Measurements from ENCODE around the gene CA5A. TPM values are rescaled to one million over a fixed set of nuclear protein-coding genes. Genes with fewer than 3 reads are reported as not detected.
A peak's percentile ranks its signal among the peaks of the same experiment; 100 is the strongest.
"Not testable (repeated sequence)": the region's sequence is repeated elsewhere in the genome, so short reads cannot be mapped to it uniquely, and the experiment has no call there.

CA5A gene
- total RNA-seq, 2 donors from 2014 or later: not detected

DNA sequence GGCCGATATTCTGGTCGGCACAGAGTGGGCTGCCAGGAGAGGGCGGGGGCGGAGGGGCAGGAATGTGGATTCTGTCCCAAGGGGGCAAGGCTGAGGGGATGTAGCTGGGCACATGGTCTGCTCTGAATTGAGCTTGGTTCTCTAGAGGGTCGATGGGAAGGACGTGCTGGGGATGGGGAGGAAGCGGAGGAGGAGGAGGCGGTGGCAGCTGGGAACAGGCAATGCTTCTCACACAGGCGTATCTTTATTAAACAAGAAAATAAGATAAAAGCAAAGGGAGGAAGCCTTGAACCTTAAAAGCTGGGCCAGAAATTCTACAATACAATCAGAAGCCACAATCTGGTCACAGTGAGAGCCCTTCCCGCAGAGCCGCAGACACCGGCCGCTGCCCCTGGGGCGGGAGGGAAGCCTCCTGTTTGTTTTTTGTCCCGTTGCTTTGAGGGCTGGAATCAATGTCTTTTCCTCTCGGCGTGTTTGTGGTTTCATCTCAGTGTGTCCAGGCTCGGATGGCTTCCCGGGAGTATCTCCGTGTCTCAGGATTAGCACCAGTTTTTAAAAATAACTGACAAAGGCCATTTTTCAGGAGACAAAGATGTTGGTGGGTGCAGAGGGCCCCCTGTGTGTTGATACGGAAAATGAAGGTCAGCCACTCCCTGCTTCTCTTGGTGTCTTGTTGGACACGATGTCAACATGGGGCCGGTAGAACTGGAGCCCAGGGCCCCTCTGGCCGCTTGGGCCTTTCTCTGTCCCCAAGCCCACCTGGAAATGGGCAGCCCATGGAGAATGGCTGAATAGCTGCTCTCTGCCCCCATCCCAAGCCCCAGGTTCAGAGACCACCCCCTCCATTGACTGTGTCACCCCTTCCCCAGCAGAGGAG is 54.8 kb downstream of the CA5A start:
- peak in 1 of 2 donors; percentile 30 for ATAC-seq
- intact Hi-C loops (cut with DNase I): no loop called here
- DNase-seq: no peak

DNA sequence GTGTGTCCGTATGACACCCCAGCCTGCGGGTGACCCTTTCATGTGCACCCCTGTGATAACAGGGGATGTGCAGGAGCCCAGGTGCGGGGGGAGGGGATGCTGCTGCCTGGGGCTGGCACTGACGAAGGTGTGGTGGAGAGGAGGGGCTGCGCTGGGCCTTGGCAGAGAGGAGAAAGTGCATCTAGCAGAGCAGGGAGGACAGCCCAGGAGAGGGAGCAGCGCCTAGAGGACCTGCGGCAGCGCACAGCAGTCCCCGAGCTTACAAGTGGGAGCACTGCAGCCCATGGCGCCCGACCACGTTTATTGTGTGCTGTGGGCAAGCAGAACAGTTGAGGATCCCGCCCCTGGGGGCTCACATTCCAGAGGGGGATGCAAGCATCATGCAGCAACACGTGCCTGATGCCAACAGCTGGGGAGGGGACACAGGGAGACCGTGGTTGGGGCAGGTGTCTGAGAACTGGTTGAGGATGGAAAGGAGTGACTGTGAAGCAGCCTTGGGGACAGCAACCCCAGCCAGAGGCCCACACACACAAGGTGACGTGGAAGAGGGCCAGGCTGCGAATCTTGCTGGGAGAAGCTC is 56.1 kb downstream of the CA5A start:
- DNase-seq (no peak), ATAC-seq (no peak)
- intact Hi-C loops (cut with DNase I): no loop called here

GRCh38 chr16:87879411-87880013 is 56.8 kb downstream of the CA5A start:
- intact Hi-C loops (cut with DNase I); DNase-seq; ATAC-seq: not testable (repeated sequence)

DNA sequence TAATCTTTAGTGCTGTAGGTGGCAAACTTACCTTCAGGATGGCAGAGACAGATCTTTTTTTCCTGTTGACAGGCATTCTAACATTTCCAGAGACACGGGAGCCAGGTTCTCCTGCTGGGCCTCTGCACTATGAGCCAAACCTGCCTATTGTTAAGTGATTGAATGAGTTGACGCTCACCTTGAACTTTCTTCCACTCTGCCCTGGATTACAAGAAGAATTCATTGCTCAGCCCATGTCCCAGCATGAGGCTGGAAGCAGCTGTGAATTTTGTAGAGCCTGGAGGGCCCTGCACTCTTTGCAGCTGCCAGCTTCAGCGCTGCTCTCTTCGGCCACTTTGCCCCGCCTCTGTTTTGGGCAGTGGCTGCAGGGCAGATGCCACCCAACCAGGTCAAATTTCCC is 57.6 kb downstream of the CA5A start:
- ATAC-seq: no peak
- no peak for DNase-seq
- intact Hi-C loops (cut with DNase I): no loop called here

- no peak for DNase-seq
- no peak for ATAC-seq
- intact Hi-C loops (cut with DNase I): no loop called here
Measured at GRCh38 chr16:87877942-87878507, 58.3 kb downstream of the CA5A start.

DNA sequence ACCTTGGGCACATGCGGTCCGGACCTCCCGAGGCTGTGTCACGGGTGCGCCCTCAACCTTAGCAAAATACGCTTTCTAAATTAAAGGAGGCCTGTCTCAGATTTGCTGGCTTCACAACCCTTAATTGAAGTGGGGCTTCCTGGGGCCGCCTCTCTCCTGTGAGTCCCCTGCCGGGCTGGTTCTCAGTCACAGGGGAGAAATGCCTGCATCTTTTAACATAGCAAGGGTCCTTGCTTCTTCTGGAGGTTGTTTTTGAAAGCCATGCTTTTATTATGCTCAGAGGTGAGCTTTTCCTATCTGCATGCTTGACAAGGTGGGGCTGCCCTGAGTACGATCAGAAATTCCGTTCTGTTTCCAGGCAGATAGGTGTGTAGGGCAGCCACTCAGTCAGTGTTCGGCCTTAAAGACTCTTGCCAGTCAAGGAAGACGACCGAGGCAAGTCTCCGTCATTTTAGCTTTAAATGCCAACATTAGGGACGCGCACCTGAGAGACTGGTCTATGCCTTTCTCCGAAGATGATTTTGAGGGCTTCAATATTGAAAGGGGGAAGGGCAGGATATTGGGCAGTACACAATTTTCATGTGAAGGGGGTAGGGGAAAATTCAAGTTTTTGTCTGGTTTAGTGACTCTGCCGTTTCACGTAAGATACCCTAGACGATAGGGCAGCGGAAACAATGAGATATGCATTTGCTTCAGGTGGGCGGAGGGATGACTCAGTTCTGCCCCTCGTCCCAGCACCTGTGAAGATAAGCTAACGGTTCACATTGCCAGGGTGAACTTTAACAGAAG is 61.5 kb downstream of the CA5A start:
- no peak for ATAC-seq
- no peak for DNase-seq
- intact Hi-C loops (cut with DNase I): no loop called here

DNA sequence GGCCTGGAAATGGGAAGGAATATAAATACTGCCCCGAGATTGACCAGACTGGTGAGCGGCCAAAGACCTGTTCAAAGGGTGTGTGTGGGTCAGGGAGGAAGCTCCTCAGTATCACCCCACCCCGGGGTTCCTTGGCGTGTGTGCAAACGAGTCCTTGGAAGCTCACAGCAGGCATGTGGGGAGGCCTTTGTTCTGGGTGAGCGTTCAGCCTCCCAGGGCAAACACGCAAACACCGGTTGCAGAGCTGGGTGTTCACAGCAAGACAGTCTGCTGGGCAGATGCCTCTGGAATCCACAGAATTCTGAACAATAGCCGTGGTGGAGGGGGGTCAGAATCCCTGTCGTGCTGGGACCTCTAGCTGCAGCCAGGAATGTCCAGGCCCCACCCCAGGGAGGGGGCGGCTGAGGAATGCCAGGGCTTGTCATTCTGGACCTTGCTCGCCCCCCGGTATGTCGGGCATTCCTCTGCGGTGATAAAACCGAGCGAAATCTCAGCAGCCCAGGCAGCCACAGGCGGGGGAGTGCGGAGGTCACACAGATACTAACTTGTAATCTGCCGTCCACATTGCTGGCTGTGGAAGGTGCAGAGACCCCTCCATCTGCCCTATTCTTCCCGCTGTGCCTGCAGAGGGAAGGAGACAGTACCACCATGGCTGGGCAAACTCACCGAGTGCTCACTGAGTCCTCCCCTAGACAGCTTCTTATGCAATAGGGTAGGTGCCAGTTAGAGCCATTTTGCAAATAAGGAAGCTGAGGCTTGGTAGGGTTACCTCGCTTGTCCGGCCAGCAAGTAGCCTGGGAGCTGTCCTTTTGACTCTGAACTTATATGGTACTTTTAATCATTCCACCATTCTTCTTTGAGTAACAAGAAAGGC is 65.7 kb downstream of the CA5A start:
- intact Hi-C loops (cut with DNase I): loop anchor here (1.0 to 2.0 kb wide), 2 partner anchors 91 to 92 kb away; no protein-coding TSS in a partner anchor
- not testable (repeated sequence) for DNase-seq
- ATAC-seq: peak in 1 of 2 donors; percentile 1

GRCh38 chr16:87869879-87870417 is 66.4 kb downstream of the CA5A start:
- not testable (repeated sequence) for DNase-seq, ATAC-seq
- intact Hi-C loops (cut with DNase I): loop anchor here in 1 of 2 donors (2.0 kb wide), 1 partner anchor 91 kb away; no protein-coding TSS in a partner anchor

GRCh38 chr16:87869061-87869878 is 67.1 kb downstream of the CA5A start, which contains the start of gene SLC7A5:
Gene SLC7A5, minus strand, starts transcription at chr16:87869507. Its CDS starts 85 bp downstream, at chr16:87869422.
- ATAC-seq: peak; percentile 90
- intact Hi-C loops (cut with DNase I): not testable (repeated sequence)
- peak; percentile 86 for DNase-seq

DNA sequence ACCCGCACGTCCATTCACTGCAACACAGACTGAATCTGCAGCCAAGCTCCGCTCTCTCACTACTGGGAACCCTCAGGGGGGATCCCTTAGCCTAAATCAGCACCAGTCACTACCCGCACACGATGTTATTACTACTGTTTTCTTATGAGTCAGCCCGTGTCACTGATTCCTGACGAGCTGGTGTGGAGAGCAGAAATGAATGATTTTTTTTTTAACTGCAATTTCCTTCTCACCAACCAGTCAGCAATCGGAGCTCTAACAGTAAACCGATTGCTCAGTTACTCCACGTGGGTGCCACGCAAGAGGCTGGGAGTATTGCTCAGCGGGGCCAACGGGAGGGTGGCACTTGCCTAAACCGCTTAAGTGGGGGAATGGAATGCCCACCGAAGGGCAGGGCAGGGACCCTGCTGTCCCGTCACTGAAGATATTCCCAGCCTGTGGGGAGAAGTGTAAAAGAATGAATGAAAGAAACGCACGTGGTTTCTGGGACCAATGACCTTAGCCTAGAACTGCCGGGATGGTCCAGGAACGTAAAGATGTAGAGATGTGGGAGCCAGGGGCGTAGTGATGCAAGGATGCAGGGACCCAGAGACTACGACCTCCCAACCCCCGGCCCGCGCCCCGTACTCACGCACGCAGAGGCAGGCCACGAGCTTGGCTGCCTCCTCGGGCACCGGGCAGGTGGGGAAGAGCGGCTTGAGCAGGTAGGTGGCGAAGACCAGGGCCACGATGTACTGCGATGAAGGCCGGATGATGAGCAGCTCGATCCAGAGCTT is 67.9 kb downstream of the CA5A start:
- peak; percentile 10 to 28 for ATAC-seq
- intact Hi-C loops (cut with DNase I); DNase-seq: not testable (repeated sequence)

DNA sequence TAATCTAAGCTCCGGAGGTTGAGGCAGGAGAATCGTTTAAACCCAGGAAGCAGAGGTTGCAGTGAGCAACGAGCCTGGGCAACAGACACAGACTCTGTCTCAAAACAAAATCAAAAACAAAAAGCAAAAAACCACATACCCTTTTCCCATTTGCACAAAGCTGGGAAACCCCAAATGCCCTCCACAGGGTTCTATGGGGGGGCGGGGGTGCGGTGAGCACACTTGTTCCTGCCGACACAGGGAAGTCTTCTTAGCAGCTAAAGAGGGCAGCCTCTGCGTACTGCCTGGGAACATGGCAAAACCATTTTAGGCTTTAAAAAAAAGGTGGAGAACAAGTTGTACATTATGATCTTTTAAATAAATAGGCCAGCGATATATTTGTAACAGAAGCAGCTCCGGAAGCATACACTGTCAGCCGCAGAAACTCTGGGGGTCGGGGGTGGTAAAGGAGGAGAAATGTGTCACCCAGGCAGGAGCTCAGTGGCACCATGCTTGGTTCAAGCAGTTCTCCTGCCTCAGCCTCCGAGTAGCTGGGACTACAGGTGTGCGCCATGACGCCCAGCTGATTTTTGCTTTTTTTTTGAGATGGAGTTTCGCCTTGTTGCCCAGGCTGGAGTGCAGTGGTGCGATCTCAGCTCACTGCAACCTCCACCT is 70.3 kb downstream of the CA5A start:
- intact Hi-C loops (cut with DNase I); ATAC-seq; DNase-seq: not testable (repeated sequence)

- intact Hi-C loops (cut with DNase I): no loop called here
- DNase-seq (no peak), ATAC-seq (no peak)
Measured at GRCh38 chr16:87864331-87864989, 71.9 kb downstream of the CA5A start.

DNA sequence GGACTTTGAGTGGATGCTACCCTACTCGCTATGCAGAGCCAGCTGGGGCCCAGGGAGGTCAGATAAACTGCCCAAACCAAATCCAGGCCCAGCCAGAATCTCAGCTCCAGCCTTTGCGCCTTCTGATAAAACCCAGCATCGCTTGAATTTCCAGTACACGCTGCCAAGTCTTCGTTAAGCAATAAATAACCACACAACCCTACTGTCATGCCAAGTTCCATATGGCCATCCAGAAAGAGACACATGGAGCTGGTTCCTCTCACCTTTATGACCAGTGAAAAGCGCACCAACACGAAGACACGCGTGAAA is 73.0 kb downstream of the CA5A start:
- DNase-seq; intact Hi-C loops (cut with DNase I); ATAC-seq: not testable (repeated sequence)

DNA sequence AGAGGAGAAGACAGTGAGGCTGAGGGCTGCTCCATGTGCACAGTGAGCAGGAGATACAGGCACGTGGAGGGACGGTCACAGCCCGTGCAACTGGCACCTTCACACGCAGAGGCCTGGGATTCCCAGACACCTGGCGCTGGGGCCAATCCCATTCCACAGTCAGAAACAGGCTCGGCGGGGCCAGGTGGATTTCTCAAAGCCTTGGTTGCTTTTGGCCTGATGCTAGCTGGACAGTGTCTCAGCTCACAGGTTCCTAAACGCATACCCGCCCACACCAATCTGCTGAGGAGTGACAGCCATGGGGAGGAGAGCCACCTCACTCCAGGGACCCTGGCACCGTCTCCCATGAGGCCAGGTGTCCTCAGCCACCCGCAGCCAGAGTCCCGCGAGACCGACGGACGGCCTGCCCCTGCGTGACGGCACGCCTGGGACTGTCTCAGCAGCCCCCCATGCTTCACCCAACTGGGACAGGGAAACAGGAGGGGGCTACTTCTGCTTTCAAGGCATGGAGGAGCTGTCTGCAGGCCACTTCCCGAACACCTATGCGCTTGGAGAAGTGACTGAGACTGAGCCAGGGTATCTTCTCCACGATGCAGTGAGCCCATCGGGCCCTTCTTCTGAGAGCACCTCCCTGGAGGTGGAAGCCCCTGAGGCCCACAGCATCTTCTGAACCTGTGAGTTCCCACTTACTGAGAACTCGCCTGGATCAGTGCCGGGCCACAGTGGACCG is 73.6 kb downstream of the CA5A start:
- ATAC-seq; intact Hi-C loops (cut with DNase I); DNase-seq: not testable (repeated sequence)
